ENCODE data around the gene DYNC2H1. TPM values are rescaled to one million over a fixed set of nuclear protein-coding genes. Genes with fewer than 3 reads are reported as not detected.

Gene DYNC2H1
- total RNA-seq, 2 experiments from 2014 or later = 2.9 to 3.5 TPM

GRCh38 chr11:103486604-103487003 is 377.4 kb downstream of the DYNC2H1 start:
- no peaks in the 10 kb centered on the region for H3K36me3 Mint-ChIP-seq
- no peaks in the 10 kb centered on the region for H3K9me3 Mint-ChIP-seq
- H3K4me3 Mint-ChIP-seq = no peak overlapping the region
- no peak overlapping the region for H3K27ac Mint-ChIP-seq
- no peaks in the 10 kb centered on the region for H3K27me3 Mint-ChIP-seq
- no peak for ATAC-seq (ENCODE audit: low read depth)
- H3K4me1 Mint-ChIP-seq = peaks cover 4% of the 10 kb centered on the region
- no peak for DNase-seq
- POLR2A ChIA-PET = no interaction called here

- H3K4me3 Mint-ChIP-seq = no peak overlapping the region
- ATAC-seq (ENCODE audit: low read depth) (no peak), DNase-seq (no peak)
- H3K27me3 Mint-ChIP-seq = no peaks in the 10 kb centered on the region
- peaks cover 4% of the 10 kb centered on the region for H3K4me1 Mint-ChIP-seq
- H3K27ac Mint-ChIP-seq = no peak overlapping the region
- no peaks in the 10 kb centered on the region for H3K9me3 Mint-ChIP-seq
- no peaks in the 10 kb centered on the region for H3K36me3 Mint-ChIP-seq
- POLR2A ChIA-PET = no interaction called here
These were observed 377.9 kb downstream of the DYNC2H1 start for GRCh38 chr11:103487113-103487512.

DNA sequence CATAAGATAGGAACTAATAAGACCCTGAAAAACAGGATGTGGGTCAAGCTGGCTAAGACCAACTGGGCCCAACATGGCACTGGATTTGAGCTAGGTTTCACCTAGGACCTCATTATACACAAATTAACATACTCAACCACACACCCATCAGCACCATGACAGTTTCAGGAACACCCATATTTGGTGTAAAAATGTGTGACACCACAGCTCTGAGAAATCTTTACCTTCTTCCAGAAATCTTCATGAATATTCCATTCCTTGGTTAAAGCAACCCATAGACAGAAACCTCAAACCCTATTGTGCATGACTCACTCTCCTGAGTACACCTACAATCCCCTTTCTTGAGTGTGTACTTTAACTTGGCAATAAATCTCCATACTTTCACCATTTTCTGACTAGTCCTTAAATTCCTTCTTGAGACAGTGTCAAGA is 378.8 kb downstream of the DYNC2H1 start:
- POLR2A ChIA-PET = no interaction called here
- no peak overlapping the region for H3K4me3 Mint-ChIP-seq
- H3K27ac Mint-ChIP-seq = no peak overlapping the region
- no peak for DNase-seq
- H3K36me3 Mint-ChIP-seq = no peaks in the 10 kb centered on the region
- no peaks in the 10 kb centered on the region for H3K9me3 Mint-ChIP-seq
- H3K27me3 Mint-ChIP-seq = no peaks in the 10 kb centered on the region
- peaks cover 4% of the 10 kb centered on the region for H3K4me1 Mint-ChIP-seq
- ATAC-seq (ENCODE audit: low read depth) = peak; percentile 70

DNA sequence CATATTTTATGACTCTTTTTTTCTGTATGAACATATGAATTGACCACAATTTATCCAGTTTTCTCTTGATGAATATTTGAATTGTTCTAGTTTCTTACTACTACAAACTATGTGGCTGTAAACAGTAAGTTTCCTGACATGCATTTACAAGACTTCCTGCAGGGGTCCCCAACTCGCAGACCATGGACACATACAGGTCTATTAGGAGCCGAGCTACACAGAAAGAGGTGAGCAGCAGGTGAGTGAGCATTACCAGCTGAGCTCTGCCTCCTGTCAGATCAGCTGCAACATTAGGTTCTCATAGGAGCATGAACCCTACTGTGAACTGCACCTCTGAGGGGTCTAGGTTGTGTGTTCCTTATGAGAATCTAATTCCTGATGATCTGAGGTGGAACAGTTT is 379.4 kb downstream of the DYNC2H1 start:
- Mint-ChIP-seq H3K4me3 (no peak overlapping the region), H3K9me3 (no peaks in the 10 kb centered on the region), H3K27me3 (no peaks in the 10 kb centered on the region), H3K4me1 (peaks cover 4% of the 10 kb centered on the region), H3K36me3 (no peaks in the 10 kb centered on the region), H3K27ac (no peak overlapping the region)
- POLR2A ChIA-PET = no interaction called here
- ATAC-seq (ENCODE audit: low read depth) (no peak), DNase-seq (no peak)

GRCh38 chr11:103491777-103492176 is 382.6 kb downstream of the DYNC2H1 start:
- Mint-ChIP-seq H3K4me3 (no peak overlapping the region), H3K4me1 (peaks cover 4% of the 10 kb centered on the region), H3K27me3 (peaks cover 2% of the 10 kb centered on the region), H3K27ac (no peak overlapping the region), H3K36me3 (no peaks in the 10 kb centered on the region), H3K9me3 (no peaks in the 10 kb centered on the region)
- POLR2A ChIA-PET = no interaction called here
- DNase-seq (no peak), ATAC-seq (ENCODE audit: low read depth) (no peak)

DNA sequence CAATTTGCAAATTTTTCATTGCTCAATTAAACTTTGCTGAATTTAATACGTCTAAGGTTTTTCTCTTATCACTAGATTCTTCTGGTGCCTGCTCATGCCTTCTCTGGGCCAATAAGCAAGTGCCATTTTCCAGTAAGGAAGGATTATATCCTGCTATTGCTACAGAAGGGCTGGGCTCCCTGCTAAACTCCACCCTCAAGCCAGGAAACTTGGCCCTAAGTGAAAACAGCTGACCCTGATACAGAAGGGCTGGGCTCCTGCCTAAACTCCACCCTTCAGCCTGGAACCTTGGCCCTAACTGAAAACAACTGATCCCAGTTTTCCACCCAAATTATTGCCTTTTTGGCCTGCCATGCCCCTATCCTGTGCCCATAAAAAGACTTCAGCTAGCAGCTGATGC is 385.3 kb downstream of the DYNC2H1 start:
- Mint-ChIP-seq H3K27ac (no peak overlapping the region), H3K27me3 (peaks cover 2% of the 10 kb centered on the region), H3K36me3 (no peaks in the 10 kb centered on the region), H3K4me1 (no peaks in the 10 kb centered on the region), H3K9me3 (no peaks in the 10 kb centered on the region), H3K4me3 (no peak overlapping the region)
- ATAC-seq (ENCODE audit: low read depth) (no peak), DNase-seq (no peak)
- POLR2A ChIA-PET = no interaction called here

DNA sequence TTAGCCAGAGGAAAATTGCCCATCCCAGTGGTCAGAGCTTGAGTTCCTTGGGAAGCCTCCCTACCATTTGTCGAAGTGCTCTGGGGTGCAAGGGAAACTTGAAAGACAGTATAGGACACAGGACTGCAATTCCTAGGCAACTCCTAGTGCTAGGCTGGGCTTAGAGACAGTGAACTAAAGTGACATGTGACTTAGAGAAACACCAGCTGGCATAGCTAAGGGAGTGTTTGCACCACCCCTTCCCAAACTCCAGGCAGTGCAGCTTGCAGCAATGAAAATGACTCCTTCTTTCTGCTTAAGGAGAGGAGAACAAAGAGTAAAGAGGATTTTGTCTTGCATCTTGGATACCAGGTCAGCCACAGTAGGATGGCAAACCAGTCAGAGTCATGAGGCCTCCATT is 388.0 kb downstream of the DYNC2H1 start:
- Mint-ChIP-seq H3K36me3 (no peaks in the 10 kb centered on the region), H3K27me3 (peaks cover 2% of the 10 kb centered on the region), H3K27ac (no peak overlapping the region), H3K9me3 (no peaks in the 10 kb centered on the region), H3K4me3 (no peak overlapping the region), H3K4me1 (no peaks in the 10 kb centered on the region)
- ATAC-seq (ENCODE audit: low read depth) (no peak), DNase-seq (no peak)
- POLR2A ChIA-PET = no interaction called here

- Mint-ChIP-seq H3K27me3 (no peaks in the 10 kb centered on the region), H3K27ac (no peak overlapping the region), H3K4me3 (no peak overlapping the region), H3K4me1 (no peaks in the 10 kb centered on the region), H3K36me3 (no peaks in the 10 kb centered on the region), H3K9me3 (peaks cover 5% of the 10 kb centered on the region)
- no peak for DNase-seq
- POLR2A ChIA-PET = no interaction called here
- no peak for ATAC-seq (ENCODE audit: low read depth)
These were observed 390.6 kb downstream of the DYNC2H1 start for GRCh38 chr11:103499710-103500340.

- peaks cover 4% of the 10 kb centered on the region for H3K9me3 Mint-ChIP-seq
- DNase-seq (no peak), ATAC-seq (ENCODE audit: low read depth) (no peak)
- no peaks in the 10 kb centered on the region for H3K36me3 Mint-ChIP-seq
- no peak overlapping the region for H3K4me3 Mint-ChIP-seq
- H3K4me1 Mint-ChIP-seq = no peaks in the 10 kb centered on the region
- POLR2A ChIA-PET = no interaction called here
- H3K27me3 Mint-ChIP-seq = no peaks in the 10 kb centered on the region
- no peak overlapping the region for H3K27ac Mint-ChIP-seq
These were observed 406.1 kb downstream of the DYNC2H1 start for GRCh38 chr11:103515283-103515682.

GRCh38 chr11:103520792-103521191 is 411.6 kb downstream of the DYNC2H1 start:
- H3K27ac Mint-ChIP-seq = no peak overlapping the region
- no peak for ATAC-seq (ENCODE audit: low read depth)

GRCh38 chr11:103525069-103525468 is 415.8 kb downstream of the DYNC2H1 start:
- ATAC-seq (ENCODE audit: low read depth) = no peak

More at GRCh38 chr11:103520792-103521191, 411.6 kb downstream of the DYNC2H1 start:
- Mint-ChIP-seq H3K9me3 (peaks cover 1% of the 10 kb centered on the region), H3K4me1 (no peaks in the 10 kb centered on the region), H3K36me3 (no peaks in the 10 kb centered on the region), H3K27me3 (peaks cover 8% of the 10 kb centered on the region), H3K4me3 (no peak overlapping the region)
- POLR2A ChIA-PET = no interaction called here
- no peak for DNase-seq

DNA sequence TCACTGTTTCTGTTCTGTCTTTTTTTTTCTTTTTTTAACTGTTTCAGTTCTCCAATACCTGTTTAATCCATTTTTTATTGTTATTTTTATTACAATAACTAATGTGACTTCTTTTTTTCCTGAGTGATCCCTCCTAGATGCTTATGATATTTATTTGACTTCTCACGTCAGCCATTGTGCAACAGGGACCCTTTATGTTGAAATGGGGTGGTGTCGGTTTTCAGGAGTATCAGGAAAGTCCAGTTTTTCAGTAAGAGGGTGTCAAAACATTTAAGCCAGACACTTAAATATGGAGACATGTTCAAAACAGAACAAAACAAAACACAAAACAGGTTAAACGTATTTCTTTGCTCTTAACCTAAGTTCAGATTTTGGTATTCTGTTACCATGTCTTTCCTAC is 418.8 kb downstream of the DYNC2H1 start:
- Mint-ChIP-seq H3K9me3 (no peaks in the 10 kb centered on the region), H3K27me3 (peaks cover 3% of the 10 kb centered on the region), H3K4me3 (no peak overlapping the region), H3K4me1 (no peaks in the 10 kb centered on the region), H3K36me3 (no peaks in the 10 kb centered on the region), H3K27ac (no peak overlapping the region)
- DNase-seq (no peak), ATAC-seq (ENCODE audit: low read depth) (no peak)
- POLR2A ChIA-PET = no interaction called here

More at GRCh38 chr11:103525069-103525468, 415.8 kb downstream of the DYNC2H1 start:
- no peaks in the 10 kb centered on the region for H3K36me3 Mint-ChIP-seq
- no peaks in the 10 kb centered on the region for H3K9me3 Mint-ChIP-seq
- H3K4me1 Mint-ChIP-seq = no peaks in the 10 kb centered on the region
- no peak for DNase-seq
- H3K27me3 Mint-ChIP-seq = peaks cover 8% of the 10 kb centered on the region
- no peak overlapping the region for H3K27ac Mint-ChIP-seq
- POLR2A ChIA-PET = no interaction called here
- H3K4me3 Mint-ChIP-seq = no peak overlapping the region

- POLR2A ChIA-PET = no interaction called here
- H3K4me1 Mint-ChIP-seq = no peaks in the 10 kb centered on the region
- no peak overlapping the region for H3K4me3 Mint-ChIP-seq
- H3K27ac Mint-ChIP-seq = no peak overlapping the region
- H3K9me3 Mint-ChIP-seq = no peaks in the 10 kb centered on the region
- no peak for ATAC-seq (ENCODE audit: low read depth)
- DNase-seq = no peak
- H3K27me3 Mint-ChIP-seq = peaks cover 3% of the 10 kb centered on the region
- H3K36me3 Mint-ChIP-seq = no peaks in the 10 kb centered on the region
These were observed 419.4 kb downstream of the DYNC2H1 start for GRCh38 chr11:103528596-103528995.

DNA sequence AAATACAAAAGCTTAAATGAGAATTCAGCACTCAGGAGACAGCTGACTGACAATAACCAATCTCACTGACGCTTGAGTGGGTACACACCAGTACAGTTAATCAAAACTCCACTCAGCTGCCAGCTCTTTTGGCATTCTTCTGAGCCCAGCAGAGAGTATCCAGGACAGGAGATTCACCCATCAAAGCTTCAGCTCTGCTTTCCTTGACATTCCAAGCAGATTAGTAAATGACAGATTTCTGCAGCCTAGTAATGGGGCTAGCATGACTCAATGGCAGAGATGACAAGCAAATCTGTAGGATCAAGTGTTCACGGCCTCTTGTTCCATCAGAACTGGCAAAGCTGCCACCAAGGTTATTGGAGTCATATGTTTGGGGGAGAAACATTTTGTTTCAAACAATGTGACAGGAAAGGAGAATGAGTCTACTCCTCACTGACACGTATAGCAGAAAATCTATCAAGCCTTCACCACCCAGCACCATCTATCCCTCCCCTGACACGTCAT is 420.0 kb downstream of the DYNC2H1 start:
- ATAC-seq (ENCODE audit: low read depth) (no peak), DNase-seq (no peak)
- no peak overlapping the region for H3K27ac Mint-ChIP-seq
- peaks cover 3% of the 10 kb centered on the region for H3K27me3 Mint-ChIP-seq
- H3K9me3 Mint-ChIP-seq = no peaks in the 10 kb centered on the region
- no peak overlapping the region for H3K4me3 Mint-ChIP-seq
- no peaks in the 10 kb centered on the region for H3K4me1 Mint-ChIP-seq
- POLR2A ChIA-PET = no interaction called here
- no peaks in the 10 kb centered on the region for H3K36me3 Mint-ChIP-seq
